NT2/D1 (cell line): Measurements from ENCODE around the gene PCDHB4.

ENCODE experiments used
- SUZ12 ChIP-seq: IDR thresholded peaks from 2 replicates; pipeline ENCODE4 v1.6.1; 2011; ENCODE audit not compliant: insufficient read length, insufficient read depth; ENCODE audit errors: extremely low read depth
- YY1 ChIP-seq: IDR thresholded peaks from 2 replicates; pipeline ENCODE4 v1.6.1; 2011; ENCODE audit not compliant: insufficient read length, insufficient read depth
- ZNF274 ChIP-seq: IDR thresholded peaks from 2 replicates; pipeline ENCODE4 v1.6.1; 2011; ENCODE audit warnings: mild to moderate bottlenecking, low read depth, low read length

DNA sequence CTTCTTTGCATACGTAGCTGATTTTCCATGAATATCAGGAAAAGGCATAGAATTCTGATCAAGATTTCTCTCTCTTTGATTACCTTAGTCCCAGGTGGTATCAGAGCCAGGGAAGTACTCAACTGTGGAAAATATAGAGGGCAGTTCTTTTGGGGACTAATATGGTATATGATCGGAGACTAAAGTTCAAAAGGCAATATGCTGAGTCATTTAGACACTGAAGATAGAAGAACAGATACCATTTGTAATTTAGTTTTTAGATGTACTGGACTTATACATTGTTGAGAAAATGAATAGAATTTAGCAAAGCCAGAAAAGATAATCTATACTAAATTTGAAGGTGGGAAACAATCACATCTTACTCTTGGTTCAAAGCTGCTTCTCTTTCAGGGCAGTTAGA is 16.3 kb upstream of the PCDHB4 start:
- no peak for TF ChIP-seq YY1
- no peak for TF ChIP-seq ZNF274
- TF ChIP-seq SUZ12, result no peak
